Panc1 (cell line): ENCODE results near the gene DHRSX. TPM values are rescaled to one million over a fixed set of nuclear protein-coding genes. Genes with fewer than 3 reads are reported as not detected.

Experiments used
- ATAC-seq: fragments of 200-7000 bp; cut with Tn5 transposase; 2 replicates; pipeline ENCODE4 v1.9.1; 2020; ENCODE audit warnings: mild to moderate bottlenecking, moderate library complexity
- BruUV-seq: library from RNA; stranded (reverse); fragments of 400-500 nt; replicated peaks from 2 replicates; lab custom pipeline; 2021; lab: Mats Ljungman, UMichigan
- CTCF ChIA-PET: fragments of 300-600 bp; sonication (Branson Sonifier 250); formaldehyde crosslinking; loops from one replicate; lab custom pipeline; 2022; ENCODE audit warnings: antibody characterized with exemption; lab: Charles Lee
- POLR2A ChIA-PET: fragments of 300-600 bp; sonication (Branson Sonifier 250); formaldehyde crosslinking; loops from one replicate; lab custom pipeline; 2022; ENCODE audit warnings: antibody characterized with exemption; lab: Charles Lee
- DNase-seq: peaks from one replicate; pipeline ENCODE4 v3.0.0-alpha.2; 2010; ENCODE audit warnings: low read depth, low spot score
- H3K27ac ChIP-seq: 2 replicates; pipeline ENCODE4 v1.5.1; 2011; ENCODE audit warnings: mild to moderate bottlenecking, low read length, inconsistent platforms
- H3K27me3 ChIP-seq: fragments of 200-500 bp; sonication (Bioruptor generic); 2 replicates; pipeline ENCODE4 v1.6.0; 2014; ENCODE audit warnings: low read length, inconsistent platforms; ENCODE audit not compliant: control insufficient read depth, insufficient read depth
- H3K36me3 ChIP-seq: fragments of 200-500 bp; sonication (Bioruptor generic); 2 replicates; pipeline ENCODE4 v1.5.1; 2014; ENCODE audit warnings: inconsistent platforms, mild to moderate bottlenecking, low read length, moderate library complexity; ENCODE audit not compliant: control insufficient read depth, insufficient read depth
- H3K4me1 ChIP-seq: 2 replicates; pipeline ENCODE4 v1.5.1; 2011; ENCODE audit warnings: inconsistent platforms, mild to moderate bottlenecking, low read length, moderate library complexity; ENCODE audit not compliant: control insufficient read depth, insufficient read depth
- H3K4me3 ChIP-seq, 2 experiments: 2 replicates each; pipeline ENCODE4 v1.5.1; 2011 to 2012; ENCODE audit warnings: low read depth in 2 of 2, low read length in 2 of 2, mild to moderate bottlenecking in 2 of 2, inconsistent platforms in 1 of 2, moderate library complexity in 1 of 2
- H3K9me3 ChIP-seq: fragments of 200-500 bp; sonication (Bioruptor generic); 2 replicates; pipeline ENCODE4 v1.5.1; 2014; ENCODE audit warnings: low read depth, mild to moderate bottlenecking, inconsistent platforms, low read length, moderate library complexity; ENCODE audit not compliant: control insufficient read depth, insufficient read depth
- POLR2AphosphoS5 ChIP-seq: IDR thresholded peaks from 2 replicates; pipeline ENCODE4 v1.6.1; 2012; ENCODE audit warnings: mild to moderate bottlenecking, low read depth, low read length, moderate library complexity
- SIN3A ChIP-seq: IDR thresholded peaks from 2 replicates; pipeline ENCODE4 v1.6.1; 2012; ENCODE audit warnings: low read depth, mild to moderate bottlenecking, low read length, moderate library complexity, borderline replicate concordance; ENCODE audit not compliant: insufficient read depth
- TCF7L2 ChIP-seq: IDR thresholded peaks from 2 replicates; pipeline ENCODE4 v1.6.1; 2011; ENCODE audit warnings: mild to moderate bottlenecking, low read depth, low read length, inconsistent platforms
- in situ Hi-C: cut with HindIII; loops from 2 replicates; pipeline ENCODE4 v1.10.0; 2016; ENCODE audit warnings: low sequenced_read_pairs, low pct_unique_long_range_greater_than_20kb
- intact Hi-C: fragments of 100-400 bp; cut with micrococcal nuclease; formaldehyde crosslinking; loops from one replicate; pipeline ENCODE4 v1.10.0; 2022; ENCODE audit not compliant: unreplicated experiment
- total RNA-seq: library from RNA; stranded (reverse); gene quantifications from one replicate; pipeline ENCODE4 v1.2.1, GENCODE V29; 2021; ENCODE audit not compliant: unreplicated experiment
- TF ChIP-seq, protein P1 (sequence below): fragments of 450-650 bp; IDR thresholded peaks from 2 replicates; pipeline ENCODE4 v1.5.1; 2017; ENCODE audit warnings: mild to moderate bottlenecking
- TF ChIP-seq, protein P2 (sequence below), 2 experiments: IDR thresholded peaks; 2 replicates each; pipeline ENCODE4 v1.6.1; 2011 to 2012; ENCODE audit warnings: low read depth in 2 of 2, control low read depth in 1 of 2, low read length in 1 of 2, mild to moderate bottlenecking in 1 of 2, moderate library complexity in 1 of 2; ENCODE audit not compliant: insufficient read depth in 1 of 2

Gene DHRSX
- total RNA-seq, 1 experiment from 2014 or later, result 20.1 TPM

- in situ Hi-C loops, result no loop called here
- H3K27me3 ChIP-seq, result no peaks in the 10 kb centered on the region
These were observed 216.2 kb downstream of the DHRSX start for GRCh38 chrX:2284601-2285000.

DNA sequence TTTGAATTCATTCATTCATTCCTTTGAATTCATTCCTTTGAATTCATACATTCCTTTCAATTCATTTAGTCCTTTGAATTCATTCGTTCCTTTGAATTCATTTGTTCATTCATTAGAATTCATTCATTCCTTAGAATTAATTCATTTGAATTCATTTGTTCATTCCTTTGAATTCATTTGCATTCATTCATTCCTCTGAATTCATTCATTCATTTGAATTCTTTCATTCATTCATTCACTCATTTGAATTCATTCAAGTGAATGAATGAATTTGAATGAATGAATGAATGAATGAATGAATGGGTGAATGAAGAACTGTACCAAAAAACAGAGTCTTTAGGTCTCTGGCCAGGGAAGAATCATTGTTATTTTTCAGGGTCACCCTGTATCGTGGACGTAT, 216.6 kb downstream of the DHRSX start:
- intact Hi-C loops, result no loop called here
- ChIA-PET POLR2A (no interaction called here), CTCF (no interaction called here)
- Histone ChIP-seq H3K27me3 (no peaks in the 10 kb centered on the region), H3K4me3 (no peak overlapping the region), H3K4me1 (no peaks in the 10 kb centered on the region), H3K27ac (no peak overlapping the region), H3K36me3 (no peaks in the 10 kb centered on the region), H3K9me3 (no peaks in the 10 kb centered on the region)
- BruUV-seq, result no TSS peak
- DNase-seq (no peak), ATAC-seq (no peak)
- in situ Hi-C loops, result no loop called here
- TF ChIP-seq SIN3A (no peak), POLR2AphosphoS5 (no peak), TCF7L2 (no peak)
- TF ChIP-seq, protein P1, sequence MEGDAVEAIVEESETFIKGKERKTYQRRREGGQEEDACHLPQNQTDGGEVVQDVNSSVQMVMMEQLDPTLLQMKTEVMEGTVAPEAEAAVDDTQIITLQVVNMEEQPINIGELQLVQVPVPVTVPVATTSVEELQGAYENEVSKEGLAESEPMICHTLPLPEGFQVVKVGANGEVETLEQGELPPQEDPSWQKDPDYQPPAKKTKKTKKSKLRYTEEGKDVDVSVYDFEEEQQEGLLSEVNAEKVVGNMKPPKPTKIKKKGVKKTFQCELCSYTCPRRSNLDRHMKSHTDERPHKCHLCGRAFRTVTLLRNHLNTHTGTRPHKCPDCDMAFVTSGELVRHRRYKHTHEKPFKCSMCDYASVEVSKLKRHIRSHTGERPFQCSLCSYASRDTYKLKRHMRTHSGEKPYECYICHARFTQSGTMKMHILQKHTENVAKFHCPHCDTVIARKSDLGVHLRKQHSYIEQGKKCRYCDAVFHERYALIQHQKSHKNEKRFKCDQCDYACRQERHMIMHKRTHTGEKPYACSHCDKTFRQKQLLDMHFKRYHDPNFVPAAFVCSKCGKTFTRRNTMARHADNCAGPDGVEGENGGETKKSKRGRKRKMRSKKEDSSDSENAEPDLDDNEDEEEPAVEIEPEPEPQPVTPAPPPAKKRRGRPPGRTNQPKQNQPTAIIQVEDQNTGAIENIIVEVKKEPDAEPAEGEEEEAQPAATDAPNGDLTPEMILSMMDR, result no peak
- TF ChIP-seq, protein P2, sequence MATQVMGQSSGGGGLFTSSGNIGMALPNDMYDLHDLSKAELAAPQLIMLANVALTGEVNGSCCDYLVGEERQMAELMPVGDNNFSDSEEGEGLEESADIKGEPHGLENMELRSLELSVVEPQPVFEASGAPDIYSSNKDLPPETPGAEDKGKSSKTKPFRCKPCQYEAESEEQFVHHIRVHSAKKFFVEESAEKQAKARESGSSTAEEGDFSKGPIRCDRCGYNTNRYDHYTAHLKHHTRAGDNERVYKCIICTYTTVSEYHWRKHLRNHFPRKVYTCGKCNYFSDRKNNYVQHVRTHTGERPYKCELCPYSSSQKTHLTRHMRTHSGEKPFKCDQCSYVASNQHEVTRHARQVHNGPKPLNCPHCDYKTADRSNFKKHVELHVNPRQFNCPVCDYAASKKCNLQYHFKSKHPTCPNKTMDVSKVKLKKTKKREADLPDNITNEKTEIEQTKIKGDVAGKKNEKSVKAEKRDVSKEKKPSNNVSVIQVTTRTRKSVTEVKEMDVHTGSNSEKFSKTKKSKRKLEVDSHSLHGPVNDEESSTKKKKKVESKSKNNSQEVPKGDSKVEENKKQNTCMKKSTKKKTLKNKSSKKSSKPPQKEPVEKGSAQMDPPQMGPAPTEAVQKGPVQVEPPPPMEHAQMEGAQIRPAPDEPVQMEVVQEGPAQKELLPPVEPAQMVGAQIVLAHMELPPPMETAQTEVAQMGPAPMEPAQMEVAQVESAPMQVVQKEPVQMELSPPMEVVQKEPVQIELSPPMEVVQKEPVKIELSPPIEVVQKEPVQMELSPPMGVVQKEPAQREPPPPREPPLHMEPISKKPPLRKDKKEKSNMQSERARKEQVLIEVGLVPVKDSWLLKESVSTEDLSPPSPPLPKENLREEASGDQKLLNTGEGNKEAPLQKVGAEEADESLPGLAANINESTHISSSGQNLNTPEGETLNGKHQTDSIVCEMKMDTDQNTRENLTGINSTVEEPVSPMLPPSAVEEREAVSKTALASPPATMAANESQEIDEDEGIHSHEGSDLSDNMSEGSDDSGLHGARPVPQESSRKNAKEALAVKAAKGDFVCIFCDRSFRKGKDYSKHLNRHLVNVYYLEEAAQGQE (IDR thresholded peaks at IDR 0.05; ENCODE audit: insufficient read depth in 1 of 2, low read depth in 2 of 2, low read length in 1 of 2), result no peak

More at GRCh38 chrX:2284601-2285000, 216.2 kb downstream of the DHRSX start:
- no peak for TF ChIP-seq TCF7L2
- TF ChIP-seq, protein P2 (IDR thresholded peaks at IDR 0.05; ENCODE audit: insufficient read depth in 1 of 2, low read depth in 2 of 2, low read length in 1 of 2), result no peak
- TF ChIP-seq POLR2AphosphoS5, result no peak
- no peak for TF ChIP-seq SIN3A
- TF ChIP-seq, protein P1, result no peak
- ChIA-PET POLR2A (no interaction called here), CTCF (no interaction called here)
- Histone ChIP-seq H3K4me1 (no peaks in the 10 kb centered on the region), H3K36me3 (no peaks in the 10 kb centered on the region), H3K4me3 (no peak overlapping the region), H3K27ac (no peak overlapping the region), H3K9me3 (no peaks in the 10 kb centered on the region)
- ATAC-seq (no peak), DNase-seq (no peak)
- BruUV-seq, result no TSS peak
- intact Hi-C loops, result no loop called here
